GM18867 (cell line): ENCODE results near the gene APH1B.
"Not testable (repeated sequence)": the region's sequence is repeated elsewhere in the genome, so short reads cannot be mapped to it uniquely, and the experiment has no call there.

Experiments
- ATAC-seq: cut with Tn5 transposase; IDR thresholded peaks from one replicate; pipeline ENCODE4 v1.9.1; 2021; ENCODE audit warnings: mild to moderate bottlenecking, moderate library complexity; ENCODE audit not compliant: unreplicated experiment

The APH1B gene

GRCh38 chr15:63277038-63277892, at the start of gene APH1B:
Gene APH1B (plus strand): TSS chr15:63277605. CDS start chr15:63277624, 19 bp downstream.
- peak; percentile 74 for ATAC-seq

- no peak for ATAC-seq
Measured at GRCh38 chr15:63227689-63228088, 49.7 kb upstream of the APH1B start.

GRCh38 chr15:63231206-63231605, 46.2 kb upstream of the APH1B start:
- no peak for ATAC-seq

GRCh38 chr15:63231706-63232105, 45.7 kb upstream of the APH1B start:
- ATAC-seq: no peak

GRCh38 chr15:63232405-63232804, 45.0 kb upstream of the APH1B start:
- ATAC-seq: no peak

GRCh38 chr15:63232943-63233342, 44.5 kb upstream of the APH1B start:
- ATAC-seq: no peak

- ATAC-seq: no peak
Measured at GRCh38 chr15:63233667-63234423, 43.6 kb upstream of the APH1B start.

GRCh38 chr15:63234451-63234870, 42.9 kb upstream of the APH1B start:
- ATAC-seq: no peak

GRCh38 chr15:63236272-63236671, 41.1 kb upstream of the APH1B start:
- no peak for ATAC-seq

- ATAC-seq: not testable (repeated sequence)
Measured at GRCh38 chr15:63237086-63237485, 40.3 kb upstream of the APH1B start.

GRCh38 chr15:63238171-63238570, 39.2 kb upstream of the APH1B start:
- no peak for ATAC-seq

- peak; percentile 55 for ATAC-seq
Measured at GRCh38 chr15:63238796-63239195, 38.6 kb upstream of the APH1B start.

GRCh38 chr15:63240109-63240508, 37.3 kb upstream of the APH1B start:
- ATAC-seq: no peak

GRCh38 chr15:63241316-63241715, 36.1 kb upstream of the APH1B start:
- no peak for ATAC-seq

- ATAC-seq: no peak
Measured at GRCh38 chr15:63243101-63243500, 34.3 kb upstream of the APH1B start.

GRCh38 chr15:63243776-63244175, 33.6 kb upstream of the APH1B start:
- no peak for ATAC-seq

- ATAC-seq: no peak
Measured at GRCh38 chr15:63244399-63244798, 33.0 kb upstream of the APH1B start.

- no peak for ATAC-seq
Measured at GRCh38 chr15:63244976-63245645, 32.3 kb upstream of the APH1B start.

GRCh38 chr15:63246691-63247469, 30.5 kb upstream of the APH1B start:
- ATAC-seq: no peak

- no peak for ATAC-seq
Measured at GRCh38 chr15:63250312-63250965, 27.0 kb upstream of the APH1B start.
